Measurements from ENCODE around the gene DNAJC6. TPM values are rescaled to one million over a fixed set of nuclear protein-coding genes. Genes with fewer than 3 reads are reported as not detected.
"Not testable (repeated sequence)": the region's sequence is repeated elsewhere in the genome, so short reads cannot be mapped to it uniquely, and the experiment has no call there.

Gene DNAJC6
- total RNA-seq, 1 experiment from 2014 or later, result 4.0 TPM

DNA sequence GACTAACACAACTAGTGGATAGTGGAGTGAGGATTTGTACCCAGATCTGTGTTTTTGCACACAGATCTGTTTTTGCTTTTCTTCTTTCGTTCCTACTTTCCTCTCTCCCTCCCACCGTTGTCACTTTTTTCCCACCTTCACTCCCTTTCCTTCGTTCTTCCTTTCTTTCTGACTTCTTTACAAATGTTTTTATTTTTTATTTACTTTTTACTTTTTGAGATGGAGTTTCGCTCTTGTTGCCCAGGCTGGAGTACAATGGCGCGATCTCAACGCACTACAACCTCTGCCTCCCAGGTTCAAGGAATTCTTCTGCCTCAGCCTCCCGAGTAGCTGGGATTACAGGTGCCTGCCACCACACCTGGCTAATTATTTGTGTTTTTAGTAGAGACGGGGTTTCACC lies 17.5 kb upstream of the DNAJC6 start:
- H3K9me3 ChIP-seq (ENCODE audit: control insufficient read depth, insufficient read depth, low read depth, low read length); H3K4me3 ChIP-seq (ENCODE audit: low read depth in 2 of 2, low read length in 2 of 2); DNase-seq (ENCODE audit: low read depth, low spot score); intact Hi-C loops (cut with micrococcal nuclease; ENCODE audit: unreplicated experiment); BruUV-seq (replicated peaks); in situ Hi-C loops (cut with HindIII; ENCODE audit: low pct_unique_long_range_greater_than_20kb, low sequenced_read_pairs); H3K36me3 ChIP-seq (ENCODE audit: control insufficient read depth, insufficient read depth, low read length); H3K27me3 ChIP-seq (ENCODE audit: control insufficient read depth, insufficient read depth, low read length); H3K27ac ChIP-seq (ENCODE audit: low read length); POLR2A ChIA-PET; ATAC-seq; H3K4me1 ChIP-seq (ENCODE audit: control insufficient read depth, insufficient read depth, low read length): not testable (repeated sequence)
- CTCF ChIA-PET, result interaction anchor here (0.5 kb wide), 1 partner anchor 17 kb away, joined by 9 read pairs; the partner anchor contains the start of gene DNAJC6

DNA sequence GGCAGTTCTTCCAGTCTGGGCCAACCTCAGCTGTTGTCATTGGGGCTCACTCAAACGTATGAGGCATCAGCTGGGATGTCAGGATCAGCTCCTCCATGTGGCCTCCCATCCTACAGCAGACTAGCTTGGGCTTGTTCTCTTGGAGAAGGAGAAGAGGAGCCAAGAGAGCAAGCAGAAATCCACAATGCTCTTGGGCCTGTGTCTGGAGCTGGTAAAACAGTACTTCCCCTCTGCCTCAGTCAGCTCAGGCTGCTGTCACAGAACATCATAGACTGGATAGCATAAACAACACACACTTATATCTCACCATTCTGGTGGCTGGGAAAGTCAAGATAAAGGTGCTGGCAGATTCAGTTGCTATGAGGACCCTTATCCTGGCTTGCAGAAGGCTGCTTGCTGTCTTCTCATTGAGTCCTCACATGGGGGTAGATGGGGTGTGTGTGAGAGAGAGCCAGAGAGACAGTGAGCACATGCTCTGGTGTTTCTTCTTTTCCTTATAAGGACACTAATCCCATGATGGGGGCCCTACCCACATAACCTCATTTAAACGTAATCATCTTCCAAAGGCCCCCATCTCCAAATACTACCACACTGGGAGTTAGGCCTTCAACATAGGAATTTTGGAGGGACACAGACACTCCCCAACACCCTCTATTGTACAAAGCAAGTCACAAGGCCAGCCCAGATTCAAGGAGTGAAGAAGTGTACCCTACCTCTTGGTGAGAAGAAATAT lies 16.3 kb upstream of the DNAJC6 start:
- in situ Hi-C loops (cut with HindIII; ENCODE audit: low pct_unique_long_range_greater_than_20kb, low sequenced_read_pairs), result no loop called here
- H3K36me3 ChIP-seq (ENCODE audit: control insufficient read depth, insufficient read depth, low read length), result no peaks in the 10 kb centered on the region
- H3K4me3 ChIP-seq (ENCODE audit: low read depth in 2 of 2, low read length in 2 of 2), result no peak overlapping the region
- intact Hi-C loops (cut with micrococcal nuclease; ENCODE audit: unreplicated experiment), result no loop called here
- BruUV-seq (replicated peaks), result no TSS peak
- H3K4me1 ChIP-seq (ENCODE audit: control insufficient read depth, insufficient read depth, low read length), result no peaks in the 10 kb centered on the region
- no peak for TF ChIP-seq SIN3A (IDR thresholded peaks at IDR 0.05; ENCODE audit: borderline replicate concordance, insufficient read depth, low read depth, low read length)
- TF ChIP-seq, protein P1, sequence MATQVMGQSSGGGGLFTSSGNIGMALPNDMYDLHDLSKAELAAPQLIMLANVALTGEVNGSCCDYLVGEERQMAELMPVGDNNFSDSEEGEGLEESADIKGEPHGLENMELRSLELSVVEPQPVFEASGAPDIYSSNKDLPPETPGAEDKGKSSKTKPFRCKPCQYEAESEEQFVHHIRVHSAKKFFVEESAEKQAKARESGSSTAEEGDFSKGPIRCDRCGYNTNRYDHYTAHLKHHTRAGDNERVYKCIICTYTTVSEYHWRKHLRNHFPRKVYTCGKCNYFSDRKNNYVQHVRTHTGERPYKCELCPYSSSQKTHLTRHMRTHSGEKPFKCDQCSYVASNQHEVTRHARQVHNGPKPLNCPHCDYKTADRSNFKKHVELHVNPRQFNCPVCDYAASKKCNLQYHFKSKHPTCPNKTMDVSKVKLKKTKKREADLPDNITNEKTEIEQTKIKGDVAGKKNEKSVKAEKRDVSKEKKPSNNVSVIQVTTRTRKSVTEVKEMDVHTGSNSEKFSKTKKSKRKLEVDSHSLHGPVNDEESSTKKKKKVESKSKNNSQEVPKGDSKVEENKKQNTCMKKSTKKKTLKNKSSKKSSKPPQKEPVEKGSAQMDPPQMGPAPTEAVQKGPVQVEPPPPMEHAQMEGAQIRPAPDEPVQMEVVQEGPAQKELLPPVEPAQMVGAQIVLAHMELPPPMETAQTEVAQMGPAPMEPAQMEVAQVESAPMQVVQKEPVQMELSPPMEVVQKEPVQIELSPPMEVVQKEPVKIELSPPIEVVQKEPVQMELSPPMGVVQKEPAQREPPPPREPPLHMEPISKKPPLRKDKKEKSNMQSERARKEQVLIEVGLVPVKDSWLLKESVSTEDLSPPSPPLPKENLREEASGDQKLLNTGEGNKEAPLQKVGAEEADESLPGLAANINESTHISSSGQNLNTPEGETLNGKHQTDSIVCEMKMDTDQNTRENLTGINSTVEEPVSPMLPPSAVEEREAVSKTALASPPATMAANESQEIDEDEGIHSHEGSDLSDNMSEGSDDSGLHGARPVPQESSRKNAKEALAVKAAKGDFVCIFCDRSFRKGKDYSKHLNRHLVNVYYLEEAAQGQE (IDR thresholded peaks at IDR 0.05; ENCODE audit: insufficient read depth in 1 of 2, low read depth in 2 of 2, low read length in 1 of 2), result no peak
- no peak for TF ChIP-seq TCF7L2 (IDR thresholded peaks at IDR 0.05; ENCODE audit: low read depth, low read length)
- no peak overlapping the region for H3K27ac ChIP-seq (ENCODE audit: low read length)
- ATAC-seq, result no peak
- no peak for DNase-seq (ENCODE audit: low read depth, low spot score)
- H3K27me3 ChIP-seq (ENCODE audit: control insufficient read depth, insufficient read depth, low read length), result no peaks in the 10 kb centered on the region
- CTCF ChIA-PET, result no interaction called here
- H3K9me3 ChIP-seq (ENCODE audit: control insufficient read depth, insufficient read depth, low read depth, low read length), result no peaks in the 10 kb centered on the region
- POLR2A ChIA-PET, result no interaction called here

DNA sequence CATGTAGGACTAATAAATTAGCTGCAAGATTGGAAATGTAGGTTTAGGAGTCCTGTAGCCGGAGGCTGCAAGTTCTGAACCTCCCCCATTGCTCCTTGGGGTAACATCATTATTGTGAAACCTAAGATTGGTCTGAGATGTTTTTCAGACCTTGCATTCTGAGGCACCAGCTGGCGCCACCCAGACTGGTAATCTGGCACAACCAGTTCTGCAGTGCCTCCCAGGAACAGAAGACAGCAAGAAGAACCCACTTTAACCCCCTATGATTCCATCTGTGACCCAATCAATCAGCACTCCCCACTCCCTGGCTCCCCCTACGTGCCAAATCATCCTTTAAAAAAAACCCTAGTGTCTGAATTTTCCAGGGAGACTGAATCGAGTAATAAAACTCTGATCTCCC lies 11.6 kb upstream of the DNAJC6 start:
- BruUV-seq (replicated peaks), result no TSS peak
- H3K27ac ChIP-seq (ENCODE audit: low read length), result no peak overlapping the region
- H3K27me3 ChIP-seq (ENCODE audit: control insufficient read depth, insufficient read depth, low read length), result no peaks in the 10 kb centered on the region
- DNase-seq (ENCODE audit: low read depth, low spot score), result no peak
- no peaks in the 10 kb centered on the region for H3K9me3 ChIP-seq (ENCODE audit: control insufficient read depth, insufficient read depth, low read depth, low read length)
- no peak overlapping the region for H3K4me3 ChIP-seq (ENCODE audit: low read depth in 2 of 2, low read length in 2 of 2)
- H3K4me1 ChIP-seq (ENCODE audit: control insufficient read depth, insufficient read depth, low read length), result no peaks in the 10 kb centered on the region
- CTCF ChIA-PET, result no interaction called here
- in situ Hi-C loops (cut with HindIII; ENCODE audit: low pct_unique_long_range_greater_than_20kb, low sequenced_read_pairs), result no loop called here
- no peak for ATAC-seq
- intact Hi-C loops (cut with micrococcal nuclease; ENCODE audit: unreplicated experiment), result no loop called here
- TF ChIP-seq TCF7L2 (IDR thresholded peaks at IDR 0.05; ENCODE audit: low read depth, low read length) (no peak), SIN3A (IDR thresholded peaks at IDR 0.05; ENCODE audit: borderline replicate concordance, insufficient read depth, low read depth, low read length) (no peak), POLR2AphosphoS5 (IDR thresholded peaks at IDR 0.05; ENCODE audit: low read depth, low read length) (no peak)
- TF ChIP-seq, protein P2, sequence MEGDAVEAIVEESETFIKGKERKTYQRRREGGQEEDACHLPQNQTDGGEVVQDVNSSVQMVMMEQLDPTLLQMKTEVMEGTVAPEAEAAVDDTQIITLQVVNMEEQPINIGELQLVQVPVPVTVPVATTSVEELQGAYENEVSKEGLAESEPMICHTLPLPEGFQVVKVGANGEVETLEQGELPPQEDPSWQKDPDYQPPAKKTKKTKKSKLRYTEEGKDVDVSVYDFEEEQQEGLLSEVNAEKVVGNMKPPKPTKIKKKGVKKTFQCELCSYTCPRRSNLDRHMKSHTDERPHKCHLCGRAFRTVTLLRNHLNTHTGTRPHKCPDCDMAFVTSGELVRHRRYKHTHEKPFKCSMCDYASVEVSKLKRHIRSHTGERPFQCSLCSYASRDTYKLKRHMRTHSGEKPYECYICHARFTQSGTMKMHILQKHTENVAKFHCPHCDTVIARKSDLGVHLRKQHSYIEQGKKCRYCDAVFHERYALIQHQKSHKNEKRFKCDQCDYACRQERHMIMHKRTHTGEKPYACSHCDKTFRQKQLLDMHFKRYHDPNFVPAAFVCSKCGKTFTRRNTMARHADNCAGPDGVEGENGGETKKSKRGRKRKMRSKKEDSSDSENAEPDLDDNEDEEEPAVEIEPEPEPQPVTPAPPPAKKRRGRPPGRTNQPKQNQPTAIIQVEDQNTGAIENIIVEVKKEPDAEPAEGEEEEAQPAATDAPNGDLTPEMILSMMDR (IDR thresholded peaks at IDR 0.05), result no peak
- TF ChIP-seq, protein P1 (IDR thresholded peaks at IDR 0.05; ENCODE audit: insufficient read depth in 1 of 2, low read depth in 2 of 2, low read length in 1 of 2), result no peak
- POLR2A ChIA-PET, result no interaction called here
- H3K36me3 ChIP-seq (ENCODE audit: control insufficient read depth, insufficient read depth, low read length), result no peaks in the 10 kb centered on the region
